GM20000 (cell line): Measurements from ENCODE around the gene KCNIP1.

ENCODE experiments used
- DNase-seq: peaks from one replicate; pipeline ENCODE4 v3.0.0; 2012; ENCODE audit warnings: low spot score
- CTCF ChIP-seq: IDR thresholded peaks from 2 replicates; pipeline ENCODE4 v1.5.1; 2012; ENCODE audit warnings: mild to moderate bottlenecking, control low read depth; ENCODE audit errors: extremely low read depth, missing control alignments

KCNIP1 gene

GRCh38 chr5:170662966-170663365 lies 159.1 kb downstream of the KCNIP1 start:
- no peak for TF ChIP-seq CTCF
- DNase-seq, result no peak

GRCh38 chr5:170678811-170679210 lies 175.0 kb downstream of the KCNIP1 start:
- no peak for DNase-seq
- no peak for TF ChIP-seq CTCF

GRCh38 chr5:170681013-170681433 lies 177.2 kb downstream of the KCNIP1 start:
- peak; percentile 36 for DNase-seq
- no peak for TF ChIP-seq CTCF

GRCh38 chr5:170691657-170692056 lies 187.8 kb downstream of the KCNIP1 start:
- no peak for TF ChIP-seq CTCF
- DNase-seq, result no peak

GRCh38 chr5:170693701-170694100 lies 189.9 kb downstream of the KCNIP1 start:
- no peak for TF ChIP-seq CTCF
- DNase-seq, result no peak

- no peak for DNase-seq
- TF ChIP-seq CTCF, result no peak
These were observed 191.1 kb downstream of the KCNIP1 start for GRCh38 chr5:170694911-170695310.

GRCh38 chr5:170697031-170697430 lies 193.2 kb downstream of the KCNIP1 start:
- no peak for DNase-seq
- no peak for TF ChIP-seq CTCF

GRCh38 chr5:170700503-170700902 lies 196.7 kb downstream of the KCNIP1 start:
- DNase-seq, result no peak
- no peak for TF ChIP-seq CTCF
